Activated B cell treated with CpG ODN at 0.5 μM for 24 hours (primary cell): ENCODE measurements around the gene PHOSPHO2. TPM values are rescaled to one million over a fixed set of nuclear protein-coding genes. Genes with fewer than 3 reads are reported as not detected.

Source experiments
- ATAC-seq: fragments of 200-7000 bp; cut with Tn5 transposase; one replicate; pipeline ENCODE4 v1.10.0; 2021; ENCODE audit warnings: low read depth, mild to moderate bottlenecking, moderate library complexity
- CTCF ChIA-PET: fragments of 350-600 bp; sonication (Branson Sonifier 250); formaldehyde crosslinking; loops from one replicate; lab custom pipeline; 2021; ENCODE audit warnings: antibody characterized with exemption; lab: Charles Lee
- POLR2A ChIA-PET: fragments of 350-600 bp; sonication (Branson Sonifier 250); formaldehyde crosslinking; loops from one replicate; lab custom pipeline; 2021; ENCODE audit warnings: antibody characterized with exemption; lab: Charles Lee
- DNase-seq: peaks from one replicate; pipeline ENCODE4 v3.0.0; 2022
- H3K27ac Mint-ChIP-seq: one replicate; pipeline ENCODE4 v1.8.0; 2020; ENCODE audit warnings: mixed read lengths
- H3K27me3 Mint-ChIP-seq: one replicate; pipeline ENCODE4 v1.8.0; 2021; ENCODE audit warnings: mixed read lengths
- H3K36me3 Mint-ChIP-seq: one replicate; pipeline ENCODE4 v1.8.0; 2021; ENCODE audit warnings: low read depth, mixed read lengths
- H3K4me1 Mint-ChIP-seq: one replicate; pipeline ENCODE4 v1.8.0; 2021; ENCODE audit warnings: mixed read lengths
- H3K4me3 Mint-ChIP-seq: one replicate; pipeline ENCODE4 v1.8.0; 2020; ENCODE audit warnings: mild to moderate bottlenecking, mixed read lengths
- H3K9me3 Mint-ChIP-seq: one replicate; pipeline ENCODE4 v1.8.0; 2020; ENCODE audit warnings: mixed read lengths
- CTCF ChIP-seq: fragments of 200-600 bp; IDR thresholded peaks from one replicate; pipeline ENCODE4 v1.8.0; 2022; ENCODE audit warnings: antibody characterized with exemption, mild to moderate bottlenecking
- intact Hi-C: fragments of 100-400 bp; cut with micrococcal nuclease; formaldehyde crosslinking; loops from one replicate; pipeline ENCODE4 v1.15.1; 2024
- total RNA-seq: library from RNA; stranded (reverse); gene quantifications from 2 replicates; pipeline ENCODE4 v1.2.3, GENCODE V29; 2022

The PHOSPHO2 gene
- total RNA-seq, 1 donor from 2014 or later, result 6.3 TPM

GRCh38 chr2:169715379-169716237 is 21.3 kb downstream of the PHOSPHO2 start:
- no peaks in the 10 kb centered on the region for H3K27me3 Mint-ChIP-seq
- H3K9me3 Mint-ChIP-seq, result peaks cover 6% of the 10 kb centered on the region
- intact Hi-C loops, result no loop called here
- H3K4me3 Mint-ChIP-seq, result no peak overlapping the region
- CTCF ChIA-PET, result no interaction called here
- H3K4me1 Mint-ChIP-seq, result no peaks in the 10 kb centered on the region
- H3K27ac Mint-ChIP-seq, result no peak overlapping the region
- POLR2A ChIA-PET, result no interaction called here
- ATAC-seq (no peak), DNase-seq (no peak)
- H3K36me3 Mint-ChIP-seq, result peaks cover 6% of the 10 kb centered on the region
- no peak for TF ChIP-seq CTCF

GRCh38 chr2:169716238-169716886 is 22.1 kb downstream of the PHOSPHO2 start:
- H3K27ac Mint-ChIP-seq, result no peak overlapping the region

GRCh38 chr2:169716938-169717690 is 22.8 kb downstream of the PHOSPHO2 start:
- Mint-ChIP-seq H3K27me3 (no peaks in the 10 kb centered on the region), H3K9me3 (no peaks in the 10 kb centered on the region), H3K4me1 (no peaks in the 10 kb centered on the region), H3K36me3 (no peaks in the 10 kb centered on the region), H3K27ac (no peak overlapping the region), H3K4me3 (no peak overlapping the region)
- no peak for TF ChIP-seq CTCF
- DNase-seq (no peak), ATAC-seq (no peak)
- ChIA-PET POLR2A (no interaction called here), CTCF (no interaction called here)
- intact Hi-C loops, result no loop called here

More at GRCh38 chr2:169716238-169716886, 22.1 kb downstream of the PHOSPHO2 start:
- intact Hi-C loops, result no loop called here
- no peak for TF ChIP-seq CTCF
- Mint-ChIP-seq H3K36me3 (peaks cover 5% of the 10 kb centered on the region), H3K9me3 (peaks cover 6% of the 10 kb centered on the region), H3K27me3 (no peaks in the 10 kb centered on the region), H3K4me1 (no peaks in the 10 kb centered on the region), H3K4me3 (no peak overlapping the region)
- ATAC-seq (no peak), DNase-seq (no peak)
- ChIA-PET POLR2A (no interaction called here), CTCF (no interaction called here)

GRCh38 chr2:169717691-169718063 is 23.4 kb downstream of the PHOSPHO2 start:
- Mint-ChIP-seq H3K36me3 (no peaks in the 10 kb centered on the region), H3K27me3 (no peaks in the 10 kb centered on the region), H3K4me3 (no peak overlapping the region), H3K9me3 (no peaks in the 10 kb centered on the region), H3K4me1 (no peaks in the 10 kb centered on the region), H3K27ac (no peak overlapping the region)
- ChIA-PET POLR2A (no interaction called here), CTCF (no interaction called here)
- no peak for DNase-seq
- ATAC-seq, result no peak
- intact Hi-C loops, result no loop called here
- TF ChIP-seq CTCF, result no peak
